Tibial artery (tissue), 4 donors: ENCODE results near the gene ARHGAP8.
"Not testable (repeated sequence)": the region's sequence is repeated elsewhere in the genome, so short reads cannot be mapped to it uniquely, and the experiment has no call there.

Experiments used
- DNase-seq, 2 donors: peaks; one replicate each; pipeline ENCODE4 v3.0.0-alpha.2; 2019
- H3K27ac ChIP-seq, 2 donors: fragments of 200-600 bp; sonication (generic) in 1 of 2; 1 replicate in 1 of 2; 2 replicates in 1 of 2; pipeline ENCODE4 v1.5.1; 2018 to 2019; ENCODE audit warnings: mild to moderate bottlenecking in 1 of 2
- H3K27me3 ChIP-seq, 2 donors: fragments of 200-600 bp; sonication (generic) in 1 of 2; one replicate each; pipeline versions ENCODE4 v1.5.1 to v1.6.0; 2016 to 2019
- H3K36me3 ChIP-seq, 3 donors: fragments of 200-600 bp; sonication (generic) in 2 of 3; one replicate each; pipeline ENCODE4 v1.5.1; 2016 to 2019; ENCODE audit warnings: mild to moderate bottlenecking in 2 of 3
- H3K4me1 ChIP-seq, 4 donors: fragments of 200-600 bp; sonication (generic) in 2 of 4; 1 replicate in 3 of 4; 2 replicates in 1 of 4; pipeline ENCODE4 v1.5.1; 2016 to 2019
- H3K4me3 ChIP-seq, 2 donors: fragments of 200-600 bp; sonication (generic) in 1 of 2; 1 replicate in 1 of 2; 2 replicates in 1 of 2; pipeline ENCODE4 v1.5.1; 2018 to 2019; ENCODE audit warnings: mild to moderate bottlenecking in 2 of 2
- H3K9me3 ChIP-seq, 3 donors: fragments of 200-600 bp; sonication (generic) in 1 of 3; one replicate each; pipeline ENCODE4 v1.5.1; 2016 to 2019
- CTCF ChIP-seq, 2 experiments: fragments of 200-600 bp in 1 of 2; fragments of 450-650 bp in 1 of 2; IDR thresholded peaks; one replicate each; pipeline ENCODE4 v1.5.1; 2017 to 2019; ENCODE audit warnings: antibody characterized with exemption in 2 of 2, mild to moderate bottlenecking in 1 of 2, moderate library complexity in 1 of 2
- intact Hi-C: fragments of 100-400 bp; cut with DNase I; formaldehyde crosslinking; loops from one replicate; pipeline ENCODE4 v1.15.0; 2023; ENCODE audit warnings: low total_unique reads

The ARHGAP8 gene

GRCh38 chr22:44743247-44743646 lies 9.1 kb upstream of the ARHGAP8 start:
- intact Hi-C loops: no loop called here
- Histone ChIP-seq H3K36me3 (no peaks in the 10 kb centered on the region), H3K4me1 (no peaks in the 10 kb centered on the region), H3K27me3 (peaks cover 0 to 34% of the 10 kb centered on the region in 2 donors), H3K9me3 (no peaks in the 10 kb centered on the region), H3K27ac (no peak overlapping the region), H3K4me3 (no peak overlapping the region)
- TF ChIP-seq CTCF (IDR thresholded peaks at IDR 0.05): no peak
- no peak for DNase-seq

- H3K9me3 ChIP-seq: no peaks in the 10 kb centered on the region
- intact Hi-C loops: no loop called here
- no peaks in the 10 kb centered on the region for H3K4me1 ChIP-seq
- H3K4me3 ChIP-seq: no peak overlapping the region
- peaks cover 0 to 32% of the 10 kb centered on the region in 2 donors for H3K27me3 ChIP-seq
- DNase-seq: no peak
- H3K27ac ChIP-seq: no peak overlapping the region
- H3K36me3 ChIP-seq: no peaks in the 10 kb centered on the region
- TF ChIP-seq CTCF (IDR thresholded peaks at IDR 0.05): no peak
Measured at GRCh38 chr22:44743804-44744211, 8.6 kb upstream of the ARHGAP8 start.

- DNase-seq: no peak
- no peak overlapping the region for H3K27ac ChIP-seq
- H3K4me3 ChIP-seq: no peak overlapping the region
- peaks cover 0 to 42% of the 10 kb centered on the region in 2 donors for H3K27me3 ChIP-seq
- no peaks in the 10 kb centered on the region for H3K9me3 ChIP-seq
- no peak for TF ChIP-seq CTCF (IDR thresholded peaks at IDR 0.05)
- H3K4me1 ChIP-seq: no peaks in the 10 kb centered on the region
- no peaks in the 10 kb centered on the region for H3K36me3 ChIP-seq
- intact Hi-C loops: no loop called here
Measured at GRCh38 chr22:44745853-44746789, 6.3 kb upstream of the ARHGAP8 start.

- H3K27ac ChIP-seq, intact Hi-C loops: not testable (repeated sequence)
- H3K27me3 ChIP-seq: peaks cover 0 to 59% of the 10 kb centered on the region in 2 donors
Measured at GRCh38 chr22:44747784-44748127, 4.6 kb upstream of the ARHGAP8 start.

GRCh38 chr22:44748524-44748923 lies 3.9 kb upstream of the ARHGAP8 start:
- Histone ChIP-seq H3K27me3 (peaks cover 0 to 64% of the 10 kb centered on the region in 2 donors), H3K9me3 (peaks cover 0 to 8% (median 0%) of the 10 kb centered on the region in 3 donors), H3K4me1 (peaks cover 0 to 14% (median 5%) of the 10 kb centered on the region in 4 donors), H3K36me3 (no peaks in the 10 kb centered on the region), H3K27ac (no peak overlapping the region), H3K4me3 (no peak overlapping the region)
- no peak for DNase-seq
- TF ChIP-seq CTCF (IDR thresholded peaks at IDR 0.05): no peak
- intact Hi-C loops: no loop called here

More at GRCh38 chr22:44747784-44748127, 4.6 kb upstream of the ARHGAP8 start:
- H3K9me3 ChIP-seq, DNase-seq, H3K36me3 ChIP-seq, H3K4me1 ChIP-seq, H3K4me3 ChIP-seq: not testable (repeated sequence)

- no peak for DNase-seq
- H3K4me1 ChIP-seq: peaks cover 0 to 18% (median 5%) of the 10 kb centered on the region in 4 donors
- H3K27ac ChIP-seq: no peak overlapping the region
- H3K36me3 ChIP-seq: no peaks in the 10 kb centered on the region
- intact Hi-C loops: no loop called here
- no peak for TF ChIP-seq CTCF (IDR thresholded peaks at IDR 0.05)
- peaks cover 0 to 75% of the 10 kb centered on the region in 2 donors for H3K27me3 ChIP-seq
- H3K9me3 ChIP-seq: peaks cover 0 to 8% (median 0%) of the 10 kb centered on the region in 3 donors
- no peak overlapping the region for H3K4me3 ChIP-seq
Measured at GRCh38 chr22:44750481-44750880, 1.9 kb upstream of the ARHGAP8 start.
